ENCODE data around the gene GPD1. TPM values are rescaled to one million over a fixed set of nuclear protein-coding genes. Genes with fewer than 3 reads are reported as not detected.
"Not testable (repeated sequence)": the region's sequence is repeated elsewhere in the genome, so short reads cannot be mapped to it uniquely, and the experiment has no call there.

The GPD1 gene
- total and polyA plus RNA-seq, 8 donors = 0.58 to 9.5 (median 1.7) TPM

DNA sequence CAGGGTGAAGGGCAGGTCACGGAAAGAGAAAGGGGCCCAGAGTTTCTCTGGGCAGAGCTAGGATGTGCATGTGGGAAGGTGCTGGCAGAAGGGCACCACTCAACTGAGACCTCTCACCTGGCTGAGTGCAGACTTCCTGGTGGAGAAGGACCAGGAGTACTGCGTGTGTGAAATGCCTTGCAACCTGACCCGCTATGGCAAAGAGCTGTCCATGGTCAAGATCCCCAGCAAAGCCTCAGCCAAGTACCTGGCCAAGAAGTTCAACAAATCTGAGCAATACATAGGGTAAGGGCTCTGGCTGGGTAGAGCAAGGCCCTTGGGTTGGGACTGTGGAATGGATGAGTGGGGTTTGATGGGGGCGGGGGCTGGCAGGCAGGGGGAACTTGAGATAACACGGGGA lies 24.0 kb upstream of the GPD1 start:
- H3K4me1 ChIP-seq = peaks cover 4 to 22% (median 17%) of the 10 kb centered on the region in 4 donors
- no peaks in the 10 kb centered on the region for H3K9me3 ChIP-seq
- H3K27me3 ChIP-seq = no peaks in the 10 kb centered on the region
- intact Hi-C loops (cut with DNase I; ENCODE audit: low total_unique reads) = loop anchor here (10.0 kb wide), 1 partner anchor 95 kb away; no protein-coding TSS in a partner anchor
- H3K4me3 ChIP-seq = no peak overlapping the region
- TF ChIP-seq POLR2AphosphoS5 (IDR thresholded peaks at IDR 0.05) (no peak), EP300 (IDR thresholded peaks at IDR 0.05) (no peak), CTCF (IDR thresholded peaks at IDR 0.05) (no peak), POLR2A (IDR thresholded peaks at IDR 0.05) (no peak)
- no peaks in the 10 kb centered on the region for H3K36me3 ChIP-seq
- 80 to 88% (median 83%) methylated on average over 5 of the region's 5 CpGs for WGBS, 5 donors
- no peak for DNase-seq
- H3K27ac ChIP-seq = no peak overlapping the region

- DNase-seq = peak in 1 of 2 donors; percentile 33
- peaks cover 0 to 1% (median 0%) of the 10 kb centered on the region in 4 donors for H3K36me3 ChIP-seq
- H3K4me3 ChIP-seq = no peak overlapping the region
- no peaks in the 10 kb centered on the region for H3K27me3 ChIP-seq
- H3K4me1 ChIP-seq = peaks cover 10 to 19% (median 15%) of the 10 kb centered on the region in 4 donors
- H3K27ac ChIP-seq = no peak overlapping the region
- no peaks in the 10 kb centered on the region for H3K9me3 ChIP-seq
- no peak for TF ChIP-seq POLR2AphosphoS5 (IDR thresholded peaks at IDR 0.05)
- no peak for TF ChIP-seq EP300 (IDR thresholded peaks at IDR 0.05)
- TF ChIP-seq POLR2A (IDR thresholded peaks at IDR 0.05) = no peak
- TF ChIP-seq CTCF (IDR thresholded peaks at IDR 0.05) = no peak
- intact Hi-C loops (cut with DNase I; ENCODE audit: low total_unique reads) = no loop called here
- 57 to 74% (median 60%) methylated on average over 38 to 46 of the region's 46 CpGs for WGBS, 5 donors
Measured at GRCh38 chr12:50081096-50081808, 22.6 kb upstream of the GPD1 start.

DNA sequence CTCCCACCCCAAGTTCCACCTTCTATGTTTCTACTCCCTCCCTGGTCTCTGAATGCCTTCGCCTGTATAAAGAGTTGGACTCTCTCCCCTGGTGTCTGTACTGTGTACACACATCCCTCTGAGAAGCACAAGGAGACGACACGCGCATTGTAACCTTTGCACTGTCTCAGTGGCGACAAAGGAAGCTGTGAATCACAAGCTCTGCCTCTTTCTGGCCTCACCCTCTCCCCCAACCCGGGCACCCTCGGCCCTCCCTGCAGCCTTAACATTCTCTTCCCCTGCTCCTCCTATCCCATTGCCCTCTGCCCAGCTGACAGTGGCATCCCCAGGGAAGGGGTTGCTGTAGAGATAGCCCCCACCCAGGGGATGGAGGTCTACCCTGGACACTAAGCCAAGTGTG lies 21.2 kb upstream of the GPD1 start:
- TF ChIP-seq CTCF (IDR thresholded peaks at IDR 0.05) = no peak
- no peak for TF ChIP-seq POLR2A (IDR thresholded peaks at IDR 0.05)
- no peak for TF ChIP-seq POLR2AphosphoS5 (IDR thresholded peaks at IDR 0.05)
- no peak for TF ChIP-seq EP300 (IDR thresholded peaks at IDR 0.05)
- H3K27ac ChIP-seq = no peak overlapping the region
- H3K36me3 ChIP-seq = peaks cover 8 to 15% (median 13%) of the 10 kb centered on the region in 4 donors
- H3K4me3 ChIP-seq = no peak overlapping the region
- intact Hi-C loops (cut with DNase I; ENCODE audit: low total_unique reads) = no loop called here
- peaks cover 14 to 30% (median 21%) of the 10 kb centered on the region in 4 donors for H3K4me1 ChIP-seq
- no peak for DNase-seq
- no peaks in the 10 kb centered on the region for H3K27me3 ChIP-seq
- WGBS, 5 donors = 69 to 81% (median 76%) methylated on average over 7 of the region's 7 CpGs
- H3K9me3 ChIP-seq = no peaks in the 10 kb centered on the region

- no peak for TF ChIP-seq POLR2AphosphoS5 (IDR thresholded peaks at IDR 0.05)
- H3K9me3 ChIP-seq = no peaks in the 10 kb centered on the region
- 83 to 95% (median 88%) methylated on average over 1 of the region's 1 CpG for WGBS, 5 donors
- H3K27ac ChIP-seq = no peak overlapping the region
- intact Hi-C loops (cut with DNase I; ENCODE audit: low total_unique reads) = no loop called here
- no peak for DNase-seq
- peaks cover 14 to 36% (median 24%) of the 10 kb centered on the region in 4 donors for H3K4me1 ChIP-seq
- H3K4me3 ChIP-seq = no peak overlapping the region
- H3K36me3 ChIP-seq = peaks cover 14 to 22% (median 19%) of the 10 kb centered on the region in 4 donors
- no peaks in the 10 kb centered on the region for H3K27me3 ChIP-seq
Measured at GRCh38 chr12:50083301-50083700, 20.5 kb upstream of the GPD1 start.

- DNase-seq; H3K9me3 ChIP-seq; H3K27me3 ChIP-seq; intact Hi-C loops (cut with DNase I; ENCODE audit: low total_unique reads): not testable (repeated sequence)
- WGBS, 5 donors = 34 to 46% (median 37%) methylated on average over 7 of the region's 7 CpGs
- peaks cover 22 to 33% (median 30%) of the 10 kb centered on the region in 4 donors for H3K36me3 ChIP-seq
- peaks cover 14 to 44% (median 26%) of the 10 kb centered on the region in 4 donors for H3K4me1 ChIP-seq
- peak overlapping the region; percentile 91 to 99 (median 97) for H3K4me3 ChIP-seq
- peak overlapping the region; percentile 96 to 98 (median 97) for H3K27ac ChIP-seq
Measured at GRCh38 chr12:50084409-50084774, 19.4 kb upstream of the GPD1 start.
